Stomach (tissue), 9 donors: ENCODE data around the gene HYAL2. TPM values are rescaled to one million over a fixed set of nuclear protein-coding genes. Genes with fewer than 3 reads are reported as not detected.
"Not testable (repeated sequence)": the region's sequence is repeated elsewhere in the genome, so short reads cannot be mapped to it uniquely, and the experiment has no call there.

ENCODE experiments used
- DNase-seq, 2 donors: peaks; one replicate each; pipeline versions ENCODE4 v3.0.0 to v3.0.0-alpha.2; 2013 to 2019
- H3K27ac ChIP-seq, 5 donors: fragments of 200-600 bp in 4 of 5; sonication (generic) in 4 of 5; one replicate each; pipeline ENCODE4 v1.5.1; 2013 to 2019; ENCODE audit warnings: mild to moderate bottlenecking in 1 of 5, moderate library complexity in 1 of 5
- H3K27me3 ChIP-seq, 3 donors: fragments of 200-600 bp; sonication (generic); one replicate each; pipeline ENCODE4 v1.5.1; 2017 to 2019; ENCODE audit warnings: mixed run types in 1 of 3
- H3K36me3 ChIP-seq, 4 donors: fragments of 200-600 bp; sonication (generic); 1 replicate in 3 of 4; 2 replicates in 1 of 4; pipeline ENCODE4 v1.5.1; 2016 to 2019
- H3K4me1 ChIP-seq, 4 donors: fragments of 200-600 bp; sonication (generic); one replicate each; pipeline ENCODE4 v1.5.1; 2016 to 2019
- H3K4me3 ChIP-seq, 4 donors: fragments of 200-600 bp; sonication (generic) in 3 of 4; one replicate each; pipeline ENCODE4 v1.5.1; 2016 to 2019; ENCODE audit warnings: mild to moderate bottlenecking in 1 of 4
- H3K9me3 ChIP-seq, 4 donors: fragments of 200-600 bp; sonication (generic); one replicate each; pipeline ENCODE4 v1.5.1; 2016 to 2019
- EP300 ChIP-seq: sonication (generic); formaldehyde crosslinking; IDR thresholded peaks from one replicate; pipeline ENCODE4 v1.6.1; 2017; ENCODE audit warnings: antibody characterized with exemption
- POLR2A ChIP-seq, 4 donors: fragments of 450-650 bp; IDR thresholded peaks; one replicate each; pipeline ENCODE4 v1.6.1; 2016; ENCODE audit warnings: antibody characterized with exemption in 4 of 4, control low read depth in 2 of 4, mild to moderate bottlenecking in 1 of 4, moderate library complexity in 1 of 4
- POLR2AphosphoS5 ChIP-seq, 3 donors: sonication (generic); formaldehyde crosslinking; IDR thresholded peaks; one replicate each; pipeline ENCODE4 v1.6.1; 2016; ENCODE audit warnings: antibody characterized with exemption in 3 of 3
- WGBS, 5 donors: extraction: QIAGEN DNeasy Blood & Tissue Kit in 3 of 5; methylation state at CpG; one replicate each; pipeline versions ENCODE4 v1.1.5 to v1.1.7; 2013 to 2018; 5-methylcytosine and 5-hydroxymethylcytosine counted together
- intact Hi-C: fragments of 100-400 bp; cut with DNase I; formaldehyde crosslinking; loops from one replicate; pipeline ENCODE4 v1.15.1; 2023; ENCODE audit warnings: low total_unique reads
- polyA plus RNA-seq, 3 donors: library from polyadenylated mRNA; stranded (reverse); fragments of 200-250 nt; gene quantifications; one replicate each; pipeline ENCODE4 v1.2.3, GENCODE V29; 2013
- total RNA-seq, 5 donors: library from RNA; depleted of rRNA; stranded (reverse); fragments of >200 nt; gene quantifications; one replicate each; pipeline versions ENCODE4 v1.1.0 to v1.2.3, GENCODE V29; 2014 to 2016
- TF ChIP-seq, protein P1 (sequence below), 7 experiments: fragments of 450-650 bp in 4 of 7; fragments of 200-600 bp in 3 of 7; sonication (generic) in 3 of 7; IDR thresholded peaks; one replicate each; pipeline ENCODE4 v1.5.1; 2016 to 2019; ENCODE audit warnings: antibody characterized with exemption in 7 of 7, control low read depth in 2 of 7, mild to moderate bottlenecking in 1 of 7
- donor health status: healthy with polysubstance abuse.
- donor health status: Bipolar disorder and iron deficiency.
- donor health status: healthy.

The HYAL2 gene
- total and polyA plus RNA-seq, 8 donors, result 11.1 to 96.4 (median 28.6) TPM

DNA sequence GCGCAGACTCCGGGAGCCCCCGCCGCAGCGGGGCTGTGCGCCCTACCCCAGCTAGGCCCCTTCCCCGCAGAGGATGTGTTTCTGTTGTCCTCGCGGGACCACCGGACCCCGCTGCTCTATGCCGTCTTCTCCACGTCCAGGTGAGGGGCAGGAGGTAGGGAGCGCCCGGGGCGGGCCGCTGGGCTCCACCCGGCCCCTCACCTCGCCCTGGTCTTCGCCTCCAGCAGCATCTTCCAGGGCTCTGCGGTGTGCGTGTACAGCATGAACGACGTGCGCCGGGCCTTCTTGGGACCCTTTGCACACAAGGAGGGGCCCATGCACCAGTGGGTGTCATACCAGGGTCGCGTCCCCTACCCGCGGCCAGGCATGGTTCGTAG, 48.9 kb downstream of the HYAL2 start:
- Histone ChIP-seq H3K36me3 (peaks cover 8 to 54% (median 19%) of the 10 kb centered on the region in 4 donors), H3K9me3 (no peaks in the 10 kb centered on the region), H3K4me1 (peaks cover 47 to 72% (median 65%) of the 10 kb centered on the region in 4 donors), H3K27ac (peak overlapping the region in 3 of 5 donors; percentile 41 to 79 (median 55)), H3K27me3 (peaks cover 0 to 40% (median 26%) of the 10 kb centered on the region in 3 donors), H3K4me3 (peak overlapping the region; percentile 32 to 47 (median 38))
- DNase-seq, result no peak
- no peak for TF ChIP-seq EP300
- no peak for TF ChIP-seq POLR2AphosphoS5 (IDR thresholded peaks at IDR 0.05)
- TF ChIP-seq, protein P1, sequence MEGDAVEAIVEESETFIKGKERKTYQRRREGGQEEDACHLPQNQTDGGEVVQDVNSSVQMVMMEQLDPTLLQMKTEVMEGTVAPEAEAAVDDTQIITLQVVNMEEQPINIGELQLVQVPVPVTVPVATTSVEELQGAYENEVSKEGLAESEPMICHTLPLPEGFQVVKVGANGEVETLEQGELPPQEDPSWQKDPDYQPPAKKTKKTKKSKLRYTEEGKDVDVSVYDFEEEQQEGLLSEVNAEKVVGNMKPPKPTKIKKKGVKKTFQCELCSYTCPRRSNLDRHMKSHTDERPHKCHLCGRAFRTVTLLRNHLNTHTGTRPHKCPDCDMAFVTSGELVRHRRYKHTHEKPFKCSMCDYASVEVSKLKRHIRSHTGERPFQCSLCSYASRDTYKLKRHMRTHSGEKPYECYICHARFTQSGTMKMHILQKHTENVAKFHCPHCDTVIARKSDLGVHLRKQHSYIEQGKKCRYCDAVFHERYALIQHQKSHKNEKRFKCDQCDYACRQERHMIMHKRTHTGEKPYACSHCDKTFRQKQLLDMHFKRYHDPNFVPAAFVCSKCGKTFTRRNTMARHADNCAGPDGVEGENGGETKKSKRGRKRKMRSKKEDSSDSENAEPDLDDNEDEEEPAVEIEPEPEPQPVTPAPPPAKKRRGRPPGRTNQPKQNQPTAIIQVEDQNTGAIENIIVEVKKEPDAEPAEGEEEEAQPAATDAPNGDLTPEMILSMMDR (IDR thresholded peaks at IDR 0.05), result no peak
- TF ChIP-seq POLR2A (IDR thresholded peaks at IDR 0.05), result no peak
- WGBS, 5 donors, result 58 to 75% (median 63%) methylated on average over 24 to 31 of the region's 31 CpGs
- intact Hi-C loops, result loop anchor here (5.0 to 10.0 kb wide), 2 partner anchors 49 to 81 kb away; partner anchors contain the start of gene GNAT1

DNA sequence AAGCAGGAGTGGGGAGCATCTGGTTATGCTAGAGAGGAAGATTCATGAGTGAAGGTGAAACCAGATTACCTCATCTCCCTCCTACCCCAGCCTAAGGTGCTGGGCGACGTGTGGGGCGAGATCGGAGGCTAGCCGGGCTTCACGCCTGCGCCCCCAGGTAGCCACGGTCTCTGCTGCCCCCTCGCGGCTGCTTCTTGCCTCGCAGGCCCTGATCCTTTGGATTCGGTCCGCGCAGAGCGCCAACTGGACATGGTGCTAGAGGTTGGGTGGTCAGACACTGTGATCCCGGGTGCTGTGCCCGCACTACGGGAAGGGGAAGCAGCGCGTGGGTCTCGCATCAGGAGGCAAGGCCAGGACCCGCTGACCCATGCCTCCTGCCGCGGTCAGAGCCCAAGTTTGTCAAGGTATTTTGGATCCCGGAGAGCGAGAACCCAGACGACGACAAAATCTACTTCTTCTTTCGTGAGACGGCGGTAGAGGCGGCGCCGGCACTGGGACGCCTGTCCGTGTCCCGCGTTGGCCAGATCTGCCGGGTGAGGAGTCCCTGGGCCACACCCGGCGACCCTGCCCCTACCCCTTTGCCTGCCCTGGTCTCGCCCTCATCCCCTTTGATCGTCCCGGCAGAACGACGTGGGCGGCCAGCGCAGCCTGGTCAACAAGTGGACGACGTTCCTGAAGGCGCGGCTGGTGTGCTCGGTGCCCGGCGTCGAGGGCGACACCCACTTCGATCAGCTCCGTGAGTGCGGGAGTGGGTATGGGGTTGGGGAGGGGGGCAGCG, 49.4 kb downstream of the HYAL2 start:
- Histone ChIP-seq H3K4me1 (peaks cover 52 to 77% (median 69%) of the 10 kb centered on the region in 4 donors), H3K36me3 (peaks cover 8 to 49% (median 19%) of the 10 kb centered on the region in 4 donors), H3K27me3 (peaks cover 0 to 40% (median 26%) of the 10 kb centered on the region in 3 donors), H3K9me3 (no peaks in the 10 kb centered on the region), H3K27ac (peak overlapping the region; percentile 37 to 88 (median 41)), H3K4me3 (peak overlapping the region; percentile 32 to 47 (median 38))
- TF ChIP-seq POLR2AphosphoS5 (IDR thresholded peaks at IDR 0.05) (peak; percentile 27 to 88 (median 60)), POLR2A (IDR thresholded peaks at IDR 0.05) (no peak)
- TF ChIP-seq, protein P1 (IDR thresholded peaks at IDR 0.05), result peak in 6 of 7 experiments; percentile 69 to 100 (median 98)
- intact Hi-C loops, result loop anchor here (5.0 to 10.0 kb wide), 2 partner anchors 48 to 81 kb away; partner anchors contain the start of gene GNAT1
- DNase-seq, result peak; percentile 93 to 95
- 2 to 7% (median 3%) methylated on average over 29 to 61 of the region's 61 CpGs for WGBS, 5 donors

DNA sequence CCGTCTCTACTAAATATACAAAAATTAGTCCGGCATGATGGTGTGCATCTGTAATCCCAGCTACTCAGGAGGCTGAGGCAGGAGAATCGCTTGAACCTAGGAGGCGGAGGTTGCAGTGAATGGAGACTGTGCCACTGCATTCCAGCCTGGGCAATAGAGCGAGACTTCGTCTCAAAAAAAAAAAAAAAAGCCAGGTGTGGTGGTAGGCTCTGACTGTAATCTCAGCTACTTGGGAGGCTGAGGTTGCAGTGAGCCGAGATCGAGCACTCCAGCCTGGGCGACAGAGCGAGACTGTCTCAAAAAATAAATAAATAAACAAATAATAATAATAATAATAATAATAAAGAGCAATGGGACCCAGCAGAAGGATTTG, 50.0 kb downstream of the HYAL2 start:
- intact Hi-C loops, result loop anchor here (5.0 to 10.0 kb wide), 2 partner anchors 48 to 80 kb away; partner anchors contain the start of gene GNAT1
- not testable (repeated sequence) for H3K9me3 ChIP-seq, DNase-seq
- peaks cover 58 to 83% (median 75%) of the 10 kb centered on the region in 4 donors for H3K4me1 ChIP-seq
- H3K27ac ChIP-seq, result peak overlapping the region in 4 of 5 donors; percentile 38 to 88 (median 60)
- peaks cover 0 to 40% (median 26%) of the 10 kb centered on the region in 3 donors for H3K27me3 ChIP-seq
- H3K36me3 ChIP-seq, result peaks cover 8 to 44% (median 18%) of the 10 kb centered on the region in 4 donors
- WGBS, 5 donors, result 48 to 63% (median 56%) methylated on average over 10 of the region's 10 CpGs
- peak overlapping the region in 2 of 4 donors; percentile 34 to 43 for H3K4me3 ChIP-seq

DNA sequence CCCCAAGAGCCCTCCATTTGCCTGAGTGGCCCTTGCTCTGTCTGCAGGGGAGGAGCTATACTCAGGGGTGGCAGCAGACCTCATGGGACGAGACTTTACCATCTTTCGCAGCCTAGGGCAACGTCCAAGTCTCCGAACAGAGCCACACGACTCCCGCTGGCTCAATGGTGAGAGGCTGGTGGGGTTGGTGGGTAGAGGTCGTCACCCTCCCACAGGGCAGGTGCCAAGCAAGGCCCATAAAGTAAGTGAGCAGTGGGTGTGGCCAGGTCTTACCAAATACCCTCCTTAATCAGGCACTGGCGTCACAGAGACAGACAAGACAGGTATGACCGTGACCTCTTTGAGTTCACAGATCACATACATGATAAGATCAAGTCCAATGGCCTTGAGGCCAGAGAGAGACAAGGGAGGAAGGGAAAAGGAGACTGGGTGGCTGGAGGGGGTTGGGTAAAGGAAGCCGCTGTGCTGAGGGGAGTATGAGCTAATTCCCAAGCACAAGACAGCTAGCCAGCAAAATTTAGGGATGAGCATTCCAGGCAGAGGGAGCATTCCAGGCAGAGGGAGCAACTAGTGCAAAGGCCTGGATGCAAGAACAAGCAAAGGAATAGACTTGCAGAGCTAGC, 51.1 kb downstream of the HYAL2 start:
- Histone ChIP-seq H3K27me3 (peaks cover 0 to 39% (median 26%) of the 10 kb centered on the region in 3 donors), H3K36me3 (peaks cover 5 to 34% (median 11%) of the 10 kb centered on the region in 4 donors), H3K27ac (peak overlapping the region; percentile 88 to 98 (median 95)), H3K9me3 (no peaks in the 10 kb centered on the region), H3K4me3 (peak overlapping the region in 2 of 4 donors; percentile 40 to 44), H3K4me1 (peaks cover 64 to 94% (median 85%) of the 10 kb centered on the region in 4 donors)
- TF ChIP-seq POLR2AphosphoS5 (IDR thresholded peaks at IDR 0.05) (no peak), EP300 (no peak), POLR2A (IDR thresholded peaks at IDR 0.05) (no peak)
- TF ChIP-seq, protein P1 (IDR thresholded peaks at IDR 0.05), result no peak
- 55 to 70% (median 63%) methylated on average over 8 to 10 of the region's 10 CpGs for WGBS, 5 donors
- intact Hi-C loops, result loop anchor here (5.0 to 10.0 kb wide), 2 partner anchors 47 to 79 kb away; partner anchors contain the start of gene GNAT1
- DNase-seq, result no peak
